ENCODE results near the gene TCF4.

TCF4 gene

DNA sequence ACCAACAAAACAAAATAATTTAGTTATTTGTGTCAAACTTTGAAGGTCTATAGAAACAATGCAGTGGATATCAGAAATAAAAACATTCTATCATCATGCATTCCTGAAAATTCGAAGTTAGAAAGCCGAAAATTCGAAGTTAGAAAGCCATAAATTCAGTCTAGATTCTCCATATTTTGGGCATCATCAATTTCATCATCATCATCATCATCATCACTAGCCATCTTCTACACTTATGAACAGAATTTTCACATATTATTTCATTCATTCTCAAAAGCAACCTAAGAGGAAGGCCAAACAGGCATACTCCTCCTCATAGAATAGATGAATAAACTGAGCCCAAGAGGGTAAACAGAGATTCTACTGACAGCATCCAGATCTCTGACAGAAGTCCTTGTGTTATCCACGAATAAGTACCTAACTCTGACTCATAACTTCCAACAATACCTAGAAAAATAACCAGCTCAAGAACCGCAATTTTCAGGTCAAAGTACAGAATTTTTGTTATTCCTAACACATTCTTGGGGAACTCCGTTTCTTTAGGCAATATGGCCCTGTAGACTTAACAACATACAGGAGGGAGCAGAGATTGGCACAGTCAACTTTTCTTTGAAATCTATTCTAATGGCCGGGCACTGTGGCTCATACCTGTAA, 84.7 kb downstream of the TCF4 start:
- DNase-seq (ENCODE audit: low read depth), result no peak

DNA sequence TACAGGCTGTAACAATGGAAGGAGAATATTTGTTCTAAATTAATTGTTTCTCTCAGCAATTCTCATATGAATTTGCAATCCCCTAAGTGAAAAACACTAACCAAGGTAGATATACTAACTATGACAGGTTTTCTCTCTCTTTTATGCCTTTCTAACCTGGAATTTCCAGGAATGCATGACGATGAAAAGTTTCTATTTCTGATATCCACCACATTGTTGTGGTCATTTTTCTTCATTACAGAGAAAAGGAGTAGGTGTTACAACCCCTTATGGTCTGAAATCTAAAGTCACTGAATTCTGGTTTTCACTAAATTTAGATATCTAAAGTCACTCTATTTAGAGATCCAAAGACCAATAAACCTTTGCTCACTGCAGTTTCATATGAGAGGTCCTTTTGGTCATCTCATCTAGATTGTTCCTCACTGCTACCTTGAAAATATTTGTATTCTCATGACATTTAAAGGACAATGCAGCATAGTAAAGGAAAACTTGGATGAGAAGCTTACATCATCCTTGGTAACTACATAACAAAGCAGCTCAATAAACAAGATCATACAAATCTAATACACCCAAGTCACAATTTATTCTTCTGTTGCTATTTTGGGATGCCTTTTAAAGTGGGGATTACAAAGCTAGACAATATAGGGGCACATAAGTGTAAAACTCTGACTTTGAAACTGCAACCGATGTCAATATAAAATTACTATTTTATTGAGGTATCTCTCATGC, 85.8 kb downstream of the TCF4 start:
- no peak for DNase-seq (ENCODE audit: low read depth)

DNA sequence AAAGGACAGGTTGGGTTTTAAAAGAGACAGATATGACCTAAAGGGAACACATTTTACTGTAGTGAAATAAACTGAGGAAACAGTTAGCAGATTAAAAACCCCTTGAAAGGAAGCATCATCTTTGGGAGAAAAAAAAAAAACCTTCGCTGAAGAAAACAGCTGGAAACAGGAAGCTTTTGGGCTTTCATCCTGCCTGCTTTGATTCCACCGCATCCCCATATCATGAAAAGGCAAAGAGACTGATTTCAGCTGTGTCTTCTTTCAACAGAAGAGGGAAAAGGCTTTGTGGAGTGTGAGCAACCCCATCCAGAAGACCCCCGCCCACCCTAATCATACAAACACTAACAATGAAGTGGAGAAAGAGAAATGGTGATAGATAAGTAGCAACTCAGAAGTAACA, 86.4 kb downstream of the TCF4 start:
- no peak for DNase-seq (ENCODE audit: low read depth)

DNA sequence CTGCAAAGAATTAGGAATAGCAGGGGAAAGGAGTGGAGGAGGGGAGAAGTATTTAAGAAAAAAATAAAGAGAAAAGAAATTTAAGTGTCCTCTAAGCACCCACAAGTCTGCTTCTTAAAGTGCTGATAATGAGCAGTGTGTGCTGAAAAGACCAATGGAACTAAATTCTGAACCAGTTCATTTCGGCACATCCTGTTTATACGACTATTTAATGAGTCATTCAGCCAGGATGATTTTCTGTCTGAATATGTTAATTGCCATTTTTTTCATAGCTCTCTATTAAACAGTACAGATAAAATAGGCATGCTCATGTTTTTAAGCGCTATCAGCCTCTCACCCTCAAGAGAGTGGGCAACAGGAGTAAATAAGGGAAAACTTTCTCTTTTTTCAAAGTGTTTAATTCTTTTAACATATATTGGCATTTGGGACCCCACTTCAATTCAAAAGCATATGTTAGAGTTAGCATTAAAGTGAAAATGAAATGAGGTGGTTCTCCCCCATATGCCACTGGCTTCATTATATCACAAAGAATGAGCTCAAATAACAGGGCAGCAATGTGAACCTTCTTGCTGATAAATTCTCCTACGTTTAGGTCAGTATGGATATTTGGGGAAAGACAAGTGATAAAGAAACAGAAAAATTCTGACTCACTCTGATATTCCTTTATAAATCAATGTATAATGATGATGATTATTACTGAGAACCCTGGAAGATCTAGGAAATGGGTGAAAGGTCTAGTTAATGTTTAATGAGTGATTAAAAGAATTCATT, 87.5 kb downstream of the TCF4 start:
- DNase-seq (ENCODE audit: low read depth), result peak; percentile 70

DNA sequence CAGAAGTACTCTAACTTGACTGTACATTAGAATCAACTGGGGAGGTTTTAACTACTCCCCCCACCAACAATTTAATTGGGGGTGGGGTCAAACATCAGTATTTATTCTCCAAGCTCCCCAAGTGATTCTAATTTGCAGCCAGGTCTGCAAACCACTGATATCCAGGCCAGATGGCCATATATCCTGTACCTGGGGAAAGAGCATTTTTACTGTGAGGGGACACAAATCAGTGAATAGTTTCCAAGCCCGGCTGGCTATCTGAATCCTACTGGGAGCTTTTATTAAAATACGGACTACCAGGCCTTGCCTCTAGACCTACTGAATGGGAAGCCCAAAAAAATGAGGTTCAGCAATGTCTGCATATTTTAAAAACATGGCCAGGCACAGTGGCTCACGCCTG, 88.5 kb downstream of the TCF4 start:
- no peak for DNase-seq (ENCODE audit: low read depth)

DNA sequence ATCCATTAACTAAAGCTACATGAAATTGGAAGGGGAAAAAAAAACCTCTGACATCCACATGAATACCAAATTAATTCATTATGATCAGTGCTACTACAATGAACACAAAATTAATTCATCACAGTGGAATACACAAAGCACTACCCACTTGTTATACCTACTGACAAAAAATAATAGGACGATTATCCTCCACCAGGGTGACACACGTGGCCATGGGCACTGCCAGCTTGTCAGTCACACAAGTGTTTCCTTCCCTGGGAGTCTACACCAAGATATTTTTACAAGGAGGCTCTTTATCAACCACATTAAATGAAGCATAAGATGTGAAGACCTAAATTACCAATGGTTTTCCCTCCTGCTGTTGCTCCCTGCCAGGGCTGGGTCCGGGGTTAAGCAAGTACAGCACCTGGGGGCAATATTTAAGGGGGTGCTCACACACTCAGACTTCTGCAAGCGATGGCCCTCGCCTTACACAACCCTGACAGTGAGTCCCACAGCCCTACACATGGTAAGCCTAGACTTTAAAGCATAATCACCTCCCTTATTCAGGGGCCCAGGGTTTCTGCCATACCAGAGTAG, 90.1 kb downstream of the TCF4 start:
- DNase-seq (ENCODE audit: low read depth), result no peak

DNA sequence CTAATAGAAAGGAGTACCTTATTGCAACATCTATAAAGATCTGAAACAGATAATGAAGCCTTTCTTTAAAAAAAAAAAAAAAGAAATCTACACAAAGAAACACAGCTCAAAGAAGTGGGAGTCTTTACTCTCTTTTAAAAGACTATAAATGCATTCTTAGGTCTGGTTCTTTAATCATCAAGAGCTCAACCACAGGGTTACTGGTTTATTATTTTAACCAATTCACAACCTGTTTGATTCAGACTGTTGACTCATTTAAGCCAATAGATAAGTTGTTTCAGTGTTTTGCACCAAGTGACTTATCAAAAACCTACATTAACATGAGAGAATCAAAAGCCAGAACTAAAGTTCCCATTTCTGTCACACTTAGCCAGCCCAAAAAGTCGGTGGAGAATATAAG, 93.1 kb downstream of the TCF4 start:
- no peak for DNase-seq (ENCODE audit: low read depth)

DNA sequence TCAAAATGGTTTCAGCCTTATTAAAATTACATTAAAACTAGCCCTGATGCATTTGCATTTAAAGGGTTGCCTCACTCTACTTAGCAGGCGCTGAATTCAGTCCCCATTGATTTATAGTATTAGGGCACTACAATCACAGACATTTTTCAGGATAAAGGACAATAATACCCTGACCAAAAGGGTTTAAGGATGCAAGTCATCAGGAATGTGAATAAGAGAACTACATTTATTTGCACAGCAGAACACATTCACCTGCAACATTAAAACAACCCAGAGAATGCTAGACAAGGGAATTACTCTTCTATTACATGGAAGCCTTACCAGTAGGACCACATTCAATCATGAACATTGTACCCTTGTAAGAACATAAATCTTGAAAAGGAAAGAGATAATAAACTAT, 93.6 kb downstream of the TCF4 start:
- no peak for DNase-seq (ENCODE audit: low read depth)

DNA sequence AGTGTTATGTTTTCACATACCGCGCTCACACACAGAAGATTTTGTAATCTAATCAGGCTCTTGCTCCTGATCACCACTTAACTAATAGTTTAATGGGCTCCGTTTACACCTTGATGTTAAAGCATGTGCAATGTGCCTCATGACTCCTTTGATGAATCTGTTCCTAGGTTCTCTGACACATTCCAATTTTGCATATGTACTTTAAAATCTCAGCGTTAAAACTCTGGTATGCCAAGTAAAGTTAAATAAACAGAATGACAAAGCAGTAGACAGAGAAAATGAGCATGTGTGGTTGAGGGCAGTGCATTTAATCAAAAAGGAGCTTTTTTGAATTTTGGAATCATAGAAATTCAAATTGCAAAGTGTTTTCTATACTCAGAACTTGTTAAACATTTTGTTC, 96.4 kb downstream of the TCF4 start:
- DNase-seq (ENCODE audit: low read depth), result no peak

DNA sequence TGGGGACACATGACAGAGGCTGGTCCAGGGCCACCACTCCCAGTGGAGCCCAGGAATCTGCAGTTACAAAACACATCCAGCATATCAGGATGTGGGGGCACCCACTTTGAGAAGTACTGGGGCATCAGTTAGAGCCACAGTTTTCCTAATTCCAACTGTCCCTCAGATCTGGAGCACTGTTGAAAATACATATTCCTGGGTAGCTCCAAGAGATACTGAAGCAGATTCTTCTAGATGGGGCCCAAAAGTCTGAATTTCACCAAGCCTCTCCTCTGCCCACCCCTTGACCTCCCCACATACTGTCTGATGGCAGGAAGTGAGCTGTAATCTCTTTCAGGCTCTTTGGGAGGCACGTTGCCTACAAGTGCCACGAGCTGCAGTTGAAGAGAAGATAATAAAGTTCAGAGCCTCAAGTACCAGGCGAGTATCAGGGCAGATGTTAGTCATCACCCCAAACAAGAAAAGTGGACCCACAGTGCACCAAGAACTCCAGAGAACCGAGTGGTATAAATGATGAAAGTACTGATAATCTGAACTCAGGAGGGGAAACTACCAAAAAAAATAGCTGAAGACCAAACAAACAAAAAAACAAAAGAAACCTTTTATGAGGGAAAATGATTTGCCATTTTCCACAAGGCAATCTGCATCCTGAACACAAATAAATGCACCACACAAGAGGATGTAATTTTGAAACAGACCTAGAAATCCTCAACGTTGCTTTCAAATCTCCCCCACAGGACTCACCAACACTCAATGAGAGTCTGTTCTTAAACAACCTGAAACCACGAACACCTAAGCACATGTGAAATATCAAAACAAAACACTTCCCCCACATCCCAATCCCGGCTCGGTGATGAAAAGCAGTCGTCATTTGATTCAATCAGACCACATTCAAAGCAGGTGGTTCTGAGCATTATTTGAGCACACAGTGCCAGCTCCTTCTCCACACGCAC, 98.7 kb downstream of the TCF4 start:
- no peak for DNase-seq (ENCODE audit: low read depth)

DNA sequence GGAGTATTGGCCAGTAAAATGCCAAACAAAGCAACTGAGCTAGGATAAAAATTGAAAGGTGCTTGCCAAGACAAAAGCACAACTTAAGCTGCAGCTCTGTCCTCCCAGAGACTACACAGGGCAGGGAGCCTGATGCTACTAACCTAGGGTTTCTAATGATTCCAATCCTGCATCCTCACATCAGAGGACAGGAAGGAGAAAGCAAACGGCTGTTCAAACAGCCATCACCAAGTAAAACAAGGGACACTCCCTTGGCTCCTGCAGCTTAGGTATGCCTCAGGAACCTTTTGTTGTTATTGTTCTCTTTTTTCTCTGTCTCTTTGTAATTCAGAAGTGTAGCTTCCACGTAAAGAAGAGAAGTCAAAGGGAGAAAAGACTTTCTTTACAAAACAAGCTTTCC, 99.5 kb downstream of the TCF4 start:
- no peak for DNase-seq (ENCODE audit: low read depth)

DNA sequence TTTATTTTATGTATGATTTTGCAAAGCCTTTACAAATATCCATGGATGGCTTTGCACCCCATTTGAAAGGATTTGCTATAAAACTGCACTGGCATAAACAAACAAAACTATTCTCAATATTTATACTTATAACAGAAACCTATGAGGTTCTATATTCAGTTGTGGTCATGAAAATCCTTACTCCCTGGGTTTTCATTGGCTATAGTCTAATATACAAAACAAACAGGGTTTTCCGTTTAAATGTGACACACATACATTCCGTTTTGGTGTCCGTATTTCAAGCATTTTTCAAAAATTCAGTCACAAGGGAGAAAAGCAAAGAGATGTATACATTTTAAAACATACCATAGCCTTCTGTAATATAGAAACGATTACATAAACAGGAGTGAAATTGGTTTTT, 100.0 kb downstream of the TCF4 start:
- DNase-seq (ENCODE audit: low read depth), result no peak

DNA sequence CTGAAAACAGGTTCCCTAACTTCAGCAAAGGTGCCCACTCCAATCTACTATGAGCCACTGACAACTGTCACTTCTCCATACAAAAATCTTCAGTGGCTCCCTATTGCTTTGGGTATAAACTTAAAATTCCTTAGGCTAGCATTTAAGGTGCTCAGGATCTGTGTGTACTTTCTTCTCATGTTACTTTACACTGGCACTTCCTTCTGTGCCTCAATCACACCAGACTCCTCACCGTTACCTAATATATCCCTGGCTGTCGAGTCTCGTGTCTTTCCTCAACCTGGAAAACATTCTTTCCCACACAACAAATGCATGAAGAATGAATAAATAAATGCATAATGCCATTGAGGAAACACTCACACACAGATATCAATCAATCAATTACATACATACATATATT, 101.1 kb downstream of the TCF4 start:
- DNase-seq (ENCODE audit: low read depth), result no peak

DNA sequence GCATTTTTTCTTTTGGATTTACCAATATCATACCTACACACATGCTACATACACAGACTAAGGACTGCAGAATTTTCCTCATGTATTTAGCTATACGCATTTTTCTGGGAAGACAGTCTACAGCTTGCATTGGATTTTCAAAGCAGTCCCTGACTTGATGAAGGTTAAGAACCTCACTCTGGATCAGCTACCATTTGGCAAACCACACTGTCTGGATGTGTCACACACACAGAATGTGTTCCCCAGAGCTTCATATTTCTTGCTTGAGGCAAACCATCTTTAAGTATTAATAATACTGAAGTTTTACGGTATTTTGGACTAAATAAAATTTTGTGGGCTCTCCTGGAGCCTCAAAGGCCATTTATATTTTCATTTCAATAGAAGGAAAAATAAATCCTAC, 102.3 kb downstream of the TCF4 start:
- DNase-seq (ENCODE audit: low read depth), result no peak

DNA sequence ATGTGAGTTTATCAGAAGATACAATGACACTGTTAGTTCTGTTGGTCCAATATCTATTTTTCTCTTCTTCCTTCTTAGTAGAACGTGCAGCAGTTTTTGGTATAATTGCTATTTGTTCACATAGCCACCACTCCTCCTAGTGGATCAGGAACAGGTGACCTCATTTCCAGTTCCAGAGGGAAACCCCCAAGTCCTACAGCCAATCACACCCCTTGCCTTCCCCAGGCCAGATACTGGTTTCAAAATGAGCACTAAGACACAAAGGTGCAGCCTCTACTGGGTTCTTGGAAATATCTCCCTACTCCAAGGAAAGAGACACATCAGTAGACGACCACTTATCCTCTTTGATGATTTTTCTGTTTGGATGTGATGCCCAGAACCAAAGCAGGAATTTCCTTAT, 103.2 kb downstream of the TCF4 start:
- DNase-seq (ENCODE audit: low read depth), result no peak

DNA sequence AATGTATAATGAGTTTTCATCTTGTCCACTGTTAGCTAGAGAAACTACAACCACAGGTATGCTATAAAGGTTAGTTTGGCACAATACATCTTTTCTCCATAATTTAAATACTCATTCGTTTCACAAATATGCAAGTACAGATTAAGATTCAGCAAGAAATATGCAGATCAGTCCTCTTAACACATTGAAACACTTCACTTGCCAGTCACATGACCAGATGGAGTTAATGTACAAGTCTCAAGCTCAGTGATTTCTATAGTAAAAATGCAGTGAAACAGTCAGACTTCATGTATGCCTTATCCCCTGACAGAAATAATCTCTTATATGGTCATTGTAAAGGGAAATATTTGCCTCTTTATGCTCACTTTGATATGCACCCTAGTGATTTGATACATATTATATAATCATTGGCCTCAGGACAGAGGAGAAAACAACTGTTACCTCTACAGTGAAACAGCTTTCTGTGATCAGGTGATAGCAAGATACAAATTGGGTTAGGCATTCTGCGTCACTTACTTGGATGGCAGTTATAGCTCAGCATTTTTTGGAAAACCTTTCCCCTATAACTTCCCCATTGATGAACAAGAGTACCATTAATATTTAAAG, 104.6 kb downstream of the TCF4 start:
- DNase-seq (ENCODE audit: low read depth), result no peak

DNA sequence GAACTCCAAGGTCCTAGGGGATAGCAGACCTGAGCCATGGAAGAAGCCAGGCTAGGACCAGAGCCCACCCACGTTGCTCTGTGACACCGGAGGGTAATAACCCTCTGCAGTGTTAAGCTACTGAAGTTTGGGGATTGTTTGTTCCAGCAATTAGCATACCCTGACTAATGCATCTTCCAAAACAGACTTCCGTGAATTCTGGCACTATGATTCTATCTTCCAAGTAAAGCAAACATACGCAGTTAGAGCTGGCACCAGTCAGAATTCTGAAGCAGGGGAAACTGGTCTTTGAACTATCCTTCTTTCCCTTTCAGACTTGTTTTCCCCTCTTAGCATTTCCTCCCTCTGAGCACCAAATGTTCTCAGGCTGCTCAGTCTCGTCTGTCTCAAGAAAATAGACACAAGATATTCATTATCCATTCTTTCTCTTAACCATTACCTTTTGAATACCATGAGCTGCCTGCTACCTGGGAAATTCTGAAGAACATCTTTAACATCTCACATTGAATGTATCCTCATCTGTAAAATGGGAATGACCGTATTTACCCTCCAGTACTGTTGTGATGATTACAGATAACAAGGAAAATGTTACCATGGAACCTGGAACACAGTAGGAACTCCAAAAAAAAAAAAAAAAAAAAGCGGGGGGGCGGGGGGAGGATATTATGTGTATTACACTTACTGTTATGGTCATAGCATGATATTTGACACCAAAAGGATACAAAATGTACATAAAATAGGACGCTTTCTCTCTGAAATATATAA, 108.2 kb downstream of the TCF4 start:
- no peak for DNase-seq (ENCODE audit: low read depth)

DNA sequence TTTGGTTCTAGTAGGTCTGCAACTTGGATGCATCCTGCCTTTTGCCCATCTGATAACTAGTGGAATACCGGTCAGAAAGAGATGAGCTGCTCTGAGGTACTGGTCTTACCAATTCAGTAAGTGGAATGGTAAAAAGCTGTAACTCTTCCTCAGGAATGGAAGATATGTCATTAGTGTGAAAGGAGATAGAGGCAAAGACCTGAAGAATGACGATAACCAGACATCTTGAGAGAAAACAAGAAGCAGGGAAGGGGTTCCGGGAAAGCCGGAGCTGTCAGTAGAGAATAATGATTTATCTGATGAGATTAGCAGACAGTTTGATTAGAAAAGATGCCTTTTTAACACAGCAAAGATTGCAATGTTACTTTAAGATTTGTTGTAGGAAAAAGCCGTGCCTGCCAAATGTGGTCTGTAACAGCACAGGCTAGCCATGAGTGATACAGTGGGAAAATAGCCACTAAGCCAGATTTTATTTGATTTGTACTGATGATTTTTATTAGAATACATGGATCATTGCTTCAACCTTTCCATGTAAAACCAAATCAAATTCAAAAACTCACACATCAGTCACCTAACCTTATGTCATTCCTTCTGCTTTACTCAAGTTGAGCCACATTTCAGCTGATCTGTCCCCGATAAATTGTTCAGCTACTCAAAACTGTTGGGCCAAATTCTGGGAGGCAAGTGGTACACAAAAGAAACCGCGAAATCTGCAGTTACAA, 110.0 kb downstream of the TCF4 start:
- DNase-seq (ENCODE audit: low read depth), result no peak

DNA sequence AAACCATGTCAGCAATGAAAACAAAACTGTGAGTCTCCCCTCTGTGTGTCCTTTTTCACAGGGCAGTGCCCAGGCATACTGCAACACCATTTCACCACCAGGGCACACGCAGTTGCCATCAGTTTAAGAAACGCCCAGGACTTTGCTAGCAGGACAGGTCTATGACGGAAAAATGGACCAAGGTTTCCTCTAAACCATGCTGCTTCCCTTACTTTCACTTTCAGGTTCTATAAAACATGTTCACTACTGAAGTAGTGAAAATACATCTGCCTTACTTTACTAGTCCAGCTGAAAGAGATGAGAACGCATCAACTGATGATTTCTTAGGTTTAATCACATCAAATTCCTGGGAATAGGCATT, 110.5 kb downstream of the TCF4 start:
- no peak for DNase-seq (ENCODE audit: low read depth)

DNA sequence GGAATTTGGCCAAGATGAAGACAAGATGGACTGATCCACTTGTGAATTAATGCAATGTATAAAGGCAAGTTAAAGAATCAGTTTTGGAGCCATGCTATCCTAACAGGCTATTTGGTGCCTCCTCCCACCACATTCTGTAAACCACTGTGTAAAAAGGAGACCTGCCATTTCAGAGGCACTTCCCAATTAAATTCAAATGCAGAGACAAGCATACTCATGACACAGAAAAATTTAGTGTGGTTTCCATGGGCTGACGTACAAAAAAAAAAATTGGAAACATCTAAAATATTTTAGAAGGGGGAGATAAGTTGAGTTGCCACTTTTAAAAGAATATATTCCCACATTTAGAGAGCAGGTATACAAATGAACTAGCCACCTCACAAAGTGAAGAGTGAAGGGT, 112.1 kb downstream of the TCF4 start:
- no peak for DNase-seq (ENCODE audit: low read depth)

All from GM04503 (cell line).